RWPE1 (cell line): ENCODE measurements around the gene MRPL16.

Experiments
- CTCF ChIA-PET: fragments of 350-600 bp; sonication (Branson Sonifier 250); formaldehyde crosslinking; extraction: SDS; loops from one replicate; lab custom pipeline; 2021; lab: Yijun Ruan, JAX
- POLR2A ChIA-PET: fragments of 400-600 bp; formaldehyde crosslinking; extraction: SDS; loops from one replicate; lab custom pipeline; 2020; ENCODE audit warnings: antibody characterized with exemption; ENCODE audit not compliant: low non-redundant PET; lab: Yijun Ruan, JAX
- DNase-seq: peaks from one replicate; pipeline ENCODE4 v3.0.0; 2012; ENCODE audit warnings: low spot score
- H3K27ac ChIP-seq: fragments of 450-650 bp; 2 replicates; pipeline ENCODE4 v1.5.1; 2017
- CTCF ChIP-seq: fragments of 450-650 bp; conservative IDR thresholded peaks from 2 replicates; pipeline ENCODE4 v1.5.1; 2017; ENCODE audit warnings: low read depth, mild to moderate bottlenecking

MRPL16 gene

GRCh38 chr11:59770319-59770718 is 40.3 kb downstream of the MRPL16 start:
- DNase-seq, result no peak
- CTCF ChIA-PET, result no interaction called here
- TF ChIP-seq CTCF, result no peak
- H3K27ac ChIP-seq, result no peak overlapping the region
- POLR2A ChIA-PET, result no interaction called here

- no peak overlapping the region for H3K27ac ChIP-seq
- CTCF ChIA-PET, result no interaction called here
- TF ChIP-seq CTCF, result no peak
- DNase-seq, result no peak
- POLR2A ChIA-PET, result no interaction called here
Observed at GRCh38 chr11:59769828-59770227, 40.8 kb downstream of the MRPL16 start.

- no peak overlapping the region for H3K27ac ChIP-seq
- DNase-seq, result no peak
- no peak for TF ChIP-seq CTCF
- CTCF ChIA-PET, result no interaction called here
- POLR2A ChIA-PET, result no interaction called here
Observed at GRCh38 chr11:59769111-59769510, 41.5 kb downstream of the MRPL16 start.

- no peak overlapping the region for H3K27ac ChIP-seq
- TF ChIP-seq CTCF, result no peak
- POLR2A ChIA-PET, result no interaction called here
- DNase-seq, result no peak
- CTCF ChIA-PET, result no interaction called here
Observed at GRCh38 chr11:59767225-59767611, 43.4 kb downstream of the MRPL16 start.

- POLR2A ChIA-PET, result interaction anchor here (0.6 kb wide), 1 partner anchor 940 kb away, joined by 4 read pairs; no protein-coding TSS in a partner anchor
- TF ChIP-seq CTCF, result no peak
- CTCF ChIA-PET, result no interaction called here
- no peak overlapping the region for H3K27ac ChIP-seq
- DNase-seq, result no peak
Observed at GRCh38 chr11:59766542-59767224, 43.9 kb downstream of the MRPL16 start.

- TF ChIP-seq CTCF, result no peak
- H3K27ac ChIP-seq, result no peak overlapping the region
- no peak for DNase-seq
- CTCF ChIA-PET, result no interaction called here
- POLR2A ChIA-PET, result no interaction called here
Observed at GRCh38 chr11:59765068-59765735, 45.4 kb downstream of the MRPL16 start.
